ENCODE data around the gene OR5K4.
A peak's percentile ranks its signal among the peaks of the same experiment; 100 is the strongest.

Gene OR5K4

DNA sequence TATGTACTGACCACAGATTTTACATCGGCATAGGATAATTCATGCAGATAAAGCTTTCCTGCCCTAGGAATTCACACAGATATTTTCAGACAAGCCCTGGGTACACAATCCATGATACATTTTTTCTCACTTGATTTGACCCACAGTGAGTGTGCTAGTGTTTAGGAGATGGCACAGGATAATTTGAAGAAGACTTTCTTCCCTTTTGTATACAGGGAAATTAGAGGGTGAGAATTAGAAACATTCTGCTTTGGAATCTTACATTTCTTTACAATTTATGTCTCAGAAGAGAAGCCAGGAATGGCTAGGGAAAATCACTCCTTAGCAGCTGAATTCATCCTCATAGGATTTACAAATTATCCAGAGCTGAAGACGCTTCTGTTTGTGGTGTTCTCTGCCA is at the start of gene OR5K4:
Gene OR5K4 (plus strand): TSS at position 301 of the 400 bp plus-strand sequence. CDS start 0 bp downstream, at position 301.
- ATAC-seq, result no peak
- H3K9me3 Mint-ChIP-seq, result peaks cover 6% of the 10 kb centered on the region
- H3K4me1 Mint-ChIP-seq, result no peaks in the 10 kb centered on the region
- H3K4me3 Mint-ChIP-seq, result no peak within 1 kb of the TSS
- H3K27ac Mint-ChIP-seq, result no peak within 1 kb of the TSS
- peaks cover 5% of the 10 kb centered on the region for H3K36me3 Mint-ChIP-seq
- H3K27me3 Mint-ChIP-seq, result no peaks in the 10 kb centered on the region

GRCh38 chr3:98322101-98322500 is 31.6 kb upstream of the OR5K4 start:
- no peaks in the 10 kb centered on the region for H3K9me3 Mint-ChIP-seq
- ATAC-seq, result no peak
- H3K27ac Mint-ChIP-seq, result no peak overlapping the region
- H3K4me3 Mint-ChIP-seq, result no peak overlapping the region
- peaks cover 9% of the 10 kb centered on the region for H3K27me3 Mint-ChIP-seq
- H3K4me1 Mint-ChIP-seq, result no peaks in the 10 kb centered on the region
- H3K36me3 Mint-ChIP-seq, result no peaks in the 10 kb centered on the region

GRCh38 chr3:98322686-98323085 is 31.0 kb upstream of the OR5K4 start:
- Mint-ChIP-seq H3K4me1 (no peaks in the 10 kb centered on the region), H3K36me3 (no peaks in the 10 kb centered on the region), H3K4me3 (no peak overlapping the region), H3K27ac (no peak overlapping the region), H3K9me3 (no peaks in the 10 kb centered on the region), H3K27me3 (peaks cover 9% of the 10 kb centered on the region)
- ATAC-seq, result no peak

DNA sequence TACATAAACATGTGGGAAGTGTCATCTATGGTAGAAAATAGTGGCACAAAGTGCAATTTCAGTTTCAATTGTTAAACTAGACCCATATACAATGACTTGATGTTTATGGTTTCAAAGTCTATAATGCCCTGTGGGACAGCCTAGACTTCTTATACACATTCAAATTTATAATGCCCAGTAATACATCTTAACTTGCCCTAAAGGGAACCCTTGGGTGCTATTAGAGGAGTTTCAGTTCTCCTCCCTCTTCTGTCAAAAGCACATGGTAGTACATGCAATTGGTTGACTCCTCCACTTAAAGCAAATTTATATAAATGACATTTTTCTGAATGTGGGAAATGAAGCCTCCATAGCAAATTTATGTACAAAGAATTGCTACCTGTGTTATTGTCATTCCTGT is 30.2 kb upstream of the OR5K4 start:
- H3K27me3 Mint-ChIP-seq, result peaks cover 9% of the 10 kb centered on the region
- no peak overlapping the region for H3K27ac Mint-ChIP-seq
- H3K4me3 Mint-ChIP-seq, result no peak overlapping the region
- no peaks in the 10 kb centered on the region for H3K4me1 Mint-ChIP-seq
- no peak for ATAC-seq
- H3K9me3 Mint-ChIP-seq, result no peaks in the 10 kb centered on the region
- H3K36me3 Mint-ChIP-seq, result no peaks in the 10 kb centered on the region

DNA sequence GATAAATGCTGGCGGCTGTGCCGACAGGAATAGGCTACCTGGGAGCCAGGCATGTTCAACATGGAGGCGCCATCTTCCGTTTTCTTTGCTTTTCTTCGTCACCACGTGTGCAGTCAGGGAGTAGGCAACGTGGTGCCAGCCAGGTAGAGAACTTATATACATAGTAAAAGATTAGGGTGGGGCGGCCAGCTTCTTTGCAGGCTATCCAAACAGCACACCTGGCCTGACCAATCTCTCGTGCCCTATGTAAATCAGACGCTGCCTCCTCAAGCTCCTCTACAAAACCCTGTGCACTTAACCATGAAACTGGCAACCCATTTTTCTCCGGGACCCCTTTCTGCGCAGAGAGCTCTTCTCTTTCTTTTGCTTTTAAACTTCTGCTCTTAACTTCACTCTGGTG is 28.6 kb upstream of the OR5K4 start:
- ATAC-seq, result no peak
- H3K9me3 Mint-ChIP-seq, result no peaks in the 10 kb centered on the region
- H3K4me3 Mint-ChIP-seq, result no peak overlapping the region
- peaks cover 20% of the 10 kb centered on the region for H3K27me3 Mint-ChIP-seq
- H3K27ac Mint-ChIP-seq, result no peak overlapping the region
- H3K4me1 Mint-ChIP-seq, result no peaks in the 10 kb centered on the region
- no peaks in the 10 kb centered on the region for H3K36me3 Mint-ChIP-seq

GRCh38 chr3:98326105-98326893 is 27.4 kb upstream of the OR5K4 start:
- Mint-ChIP-seq H3K27ac (no peak overlapping the region), H3K4me3 (no peak overlapping the region), H3K27me3 (peaks cover 26% of the 10 kb centered on the region), H3K36me3 (no peaks in the 10 kb centered on the region), H3K9me3 (no peaks in the 10 kb centered on the region), H3K4me1 (no peaks in the 10 kb centered on the region)
- no peak for ATAC-seq

DNA sequence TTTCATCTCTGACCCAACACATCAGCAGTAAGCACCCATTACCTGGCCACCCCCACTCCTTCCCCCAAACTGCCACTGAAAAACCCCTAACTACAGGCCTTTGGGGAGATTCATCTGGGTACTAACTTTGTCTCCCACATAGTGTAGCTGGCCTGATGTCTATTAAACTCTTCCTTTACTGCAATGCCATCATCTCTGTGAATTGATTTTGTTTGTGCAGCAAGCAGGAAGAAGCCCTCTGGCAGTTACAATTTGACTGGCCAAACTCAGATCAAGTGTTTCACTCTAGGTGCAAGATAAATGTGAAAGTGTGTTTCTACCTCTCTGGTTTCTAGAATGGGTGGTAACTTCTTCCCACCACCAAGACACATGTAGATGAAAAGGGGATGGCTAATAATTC is 26.7 kb upstream of the OR5K4 start:
- no peaks in the 10 kb centered on the region for H3K4me1 Mint-ChIP-seq
- no peaks in the 10 kb centered on the region for H3K9me3 Mint-ChIP-seq
- H3K4me3 Mint-ChIP-seq, result no peak overlapping the region
- H3K27me3 Mint-ChIP-seq, result peaks cover 26% of the 10 kb centered on the region
- H3K36me3 Mint-ChIP-seq, result no peaks in the 10 kb centered on the region
- ATAC-seq, result no peak
- H3K27ac Mint-ChIP-seq, result no peak overlapping the region

DNA sequence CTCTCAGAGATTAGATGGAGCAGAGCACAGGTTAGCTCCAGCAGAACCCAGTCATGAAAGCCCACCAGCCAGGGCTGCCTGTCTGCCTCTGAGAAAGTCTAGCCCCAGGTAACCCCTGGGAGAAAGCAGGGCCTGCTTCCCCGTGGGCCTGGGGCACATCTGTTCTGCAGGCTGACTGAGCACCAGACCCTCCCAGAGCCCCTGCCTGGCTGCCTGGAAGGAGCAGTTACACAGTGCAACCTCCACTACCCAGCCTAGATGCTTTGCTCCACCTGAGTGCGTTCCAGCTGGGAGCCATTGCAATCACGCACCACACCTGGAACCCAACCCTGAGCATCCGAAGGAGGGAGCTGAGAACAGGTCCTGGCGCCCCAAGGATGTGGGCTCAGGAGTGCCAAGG is 24.7 kb upstream of the OR5K4 start:
- Mint-ChIP-seq H3K4me3 (no peak overlapping the region), H3K4me1 (no peaks in the 10 kb centered on the region), H3K36me3 (no peaks in the 10 kb centered on the region), H3K27ac (no peak overlapping the region), H3K9me3 (no peaks in the 10 kb centered on the region), H3K27me3 (peaks cover 26% of the 10 kb centered on the region)
- ATAC-seq, result no peak

DNA sequence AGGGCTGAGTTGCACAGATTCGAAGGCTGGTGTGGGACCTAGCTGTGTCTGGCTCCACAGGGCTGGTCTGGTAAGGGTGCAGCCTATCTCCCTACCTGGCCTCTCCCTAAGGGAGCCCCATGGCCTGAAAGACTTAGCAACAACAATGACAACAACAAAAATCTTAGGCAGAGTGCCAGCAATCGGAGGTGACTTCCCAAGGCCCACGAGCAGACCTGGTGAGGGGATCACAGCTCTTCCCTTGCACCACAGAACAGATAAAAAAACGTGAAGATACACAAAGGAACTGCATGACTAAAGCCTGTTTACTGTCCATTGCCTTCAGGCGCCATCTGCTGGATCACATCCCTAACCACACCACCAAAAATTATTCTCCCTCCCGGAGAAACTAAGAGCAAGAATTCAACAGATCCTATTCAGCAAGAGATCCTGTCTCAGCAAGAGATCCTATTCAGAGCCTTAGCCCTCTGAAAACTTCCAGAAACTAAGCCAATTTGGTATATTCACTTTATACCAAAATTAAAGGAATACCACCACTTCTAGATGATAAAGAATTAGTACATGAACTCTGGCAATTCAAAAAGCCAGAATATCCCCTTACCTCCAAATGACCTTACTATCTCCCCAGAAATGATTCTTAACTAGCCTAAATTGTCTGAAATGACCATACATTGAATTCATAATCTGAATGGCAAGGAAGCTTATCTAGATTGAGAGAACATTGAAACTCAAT is 24.1 kb upstream of the OR5K4 start:
- Mint-ChIP-seq H3K27ac (no peak overlapping the region), H3K36me3 (no peaks in the 10 kb centered on the region), H3K9me3 (no peaks in the 10 kb centered on the region), H3K4me3 (no peak overlapping the region), H3K4me1 (no peaks in the 10 kb centered on the region), H3K27me3 (peaks cover 26% of the 10 kb centered on the region)
- ATAC-seq, result peak; percentile 56

- no peaks in the 10 kb centered on the region for H3K9me3 Mint-ChIP-seq
- no peak overlapping the region for H3K27ac Mint-ChIP-seq
- H3K4me1 Mint-ChIP-seq, result no peaks in the 10 kb centered on the region
- peaks cover 16% of the 10 kb centered on the region for H3K27me3 Mint-ChIP-seq
- ATAC-seq, result no peak
- H3K36me3 Mint-ChIP-seq, result no peaks in the 10 kb centered on the region
- H3K4me3 Mint-ChIP-seq, result no peak overlapping the region
Measured at GRCh38 chr3:98331329-98331728, 22.3 kb upstream of the OR5K4 start.

- Mint-ChIP-seq H3K36me3 (no peaks in the 10 kb centered on the region), H3K9me3 (no peaks in the 10 kb centered on the region), H3K4me3 (no peak overlapping the region), H3K4me1 (no peaks in the 10 kb centered on the region), H3K27me3 (peaks cover 15% of the 10 kb centered on the region), H3K27ac (no peak overlapping the region)
- ATAC-seq, result no peak
Measured at GRCh38 chr3:98333989-98334606, 19.6 kb upstream of the OR5K4 start.

GRCh38 chr3:98339031-98339430 is 14.6 kb upstream of the OR5K4 start:
- no peak for ATAC-seq
- Mint-ChIP-seq H3K4me3 (no peak overlapping the region), H3K27me3 (no peaks in the 10 kb centered on the region), H3K9me3 (no peaks in the 10 kb centered on the region), H3K36me3 (no peaks in the 10 kb centered on the region), H3K4me1 (no peaks in the 10 kb centered on the region), H3K27ac (no peak overlapping the region)

DNA sequence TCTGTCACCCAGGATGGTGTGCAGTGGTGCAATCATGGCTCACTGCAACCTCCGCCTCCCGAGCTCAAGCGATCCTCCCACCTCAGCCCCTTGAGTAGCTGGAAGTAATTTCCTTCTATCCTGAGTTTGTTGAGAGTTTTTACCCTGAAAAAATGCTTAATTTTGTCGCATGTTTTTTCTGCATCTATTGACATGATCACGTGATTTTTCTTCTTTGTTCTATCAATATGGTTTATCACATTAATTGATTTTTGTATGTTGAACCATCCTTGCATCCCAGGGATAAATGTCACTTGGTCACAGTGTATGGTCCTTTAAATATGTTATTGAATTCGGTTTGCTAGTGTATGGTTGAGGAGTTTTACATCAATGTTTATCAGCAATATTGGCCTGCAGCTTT is 11.9 kb upstream of the OR5K4 start:
- no peak overlapping the region for H3K4me3 Mint-ChIP-seq
- H3K27ac Mint-ChIP-seq, result no peak overlapping the region
- ATAC-seq, result no peak
- no peaks in the 10 kb centered on the region for H3K36me3 Mint-ChIP-seq
- H3K27me3 Mint-ChIP-seq, result no peaks in the 10 kb centered on the region
- no peaks in the 10 kb centered on the region for H3K4me1 Mint-ChIP-seq
- no peaks in the 10 kb centered on the region for H3K9me3 Mint-ChIP-seq

GRCh38 chr3:98343647-98344507 is 9.8 kb upstream of the OR5K4 start:
- peaks cover 10% of the 10 kb centered on the region for H3K27me3 Mint-ChIP-seq
- no peak overlapping the region for H3K4me3 Mint-ChIP-seq
- H3K27ac Mint-ChIP-seq, result no peak overlapping the region
- no peaks in the 10 kb centered on the region for H3K4me1 Mint-ChIP-seq
- H3K36me3 Mint-ChIP-seq, result no peaks in the 10 kb centered on the region
- ATAC-seq, result no peak
- no peaks in the 10 kb centered on the region for H3K9me3 Mint-ChIP-seq

DNA sequence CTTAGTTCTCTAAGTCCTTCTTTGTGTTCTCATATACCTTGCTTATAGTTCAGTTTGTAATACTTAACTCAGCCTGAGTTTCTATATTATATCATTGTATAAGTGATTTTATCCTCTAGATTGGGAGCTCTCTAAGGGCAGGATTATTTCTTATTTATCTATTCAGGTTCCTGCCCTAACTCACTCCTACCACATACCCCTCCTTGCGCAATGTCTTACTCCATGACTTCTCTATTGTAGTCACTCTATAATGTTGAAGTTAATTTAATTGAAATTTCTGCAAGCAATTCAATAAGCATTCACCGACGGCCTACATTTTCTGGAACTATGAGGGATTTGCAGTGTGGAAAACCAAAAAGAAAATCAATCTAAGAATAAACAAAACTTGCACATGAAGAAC is 3.6 kb upstream of the OR5K4 start:
- no peak overlapping the region for H3K4me3 Mint-ChIP-seq
- no peak overlapping the region for H3K27ac Mint-ChIP-seq
- H3K36me3 Mint-ChIP-seq, result no peaks in the 10 kb centered on the region
- peaks cover 10% of the 10 kb centered on the region for H3K27me3 Mint-ChIP-seq
- ATAC-seq, result no peak
- H3K9me3 Mint-ChIP-seq, result no peaks in the 10 kb centered on the region
- no peaks in the 10 kb centered on the region for H3K4me1 Mint-ChIP-seq

Data from stimulated activated memory B cell treated with anti-CD40 and anti-IgM and Interleukin-4, amounts not matched to agents 10 μg/mL and 1 μg/mL and 100 μg/mL, for 72 hours (primary cell).